ENCODE measurements around the gene APOBR.
"Not testable (repeated sequence)": the region's sequence is repeated elsewhere in the genome, so short reads cannot be mapped to it uniquely, and the experiment has no call there.

The APOBR gene

DNA sequence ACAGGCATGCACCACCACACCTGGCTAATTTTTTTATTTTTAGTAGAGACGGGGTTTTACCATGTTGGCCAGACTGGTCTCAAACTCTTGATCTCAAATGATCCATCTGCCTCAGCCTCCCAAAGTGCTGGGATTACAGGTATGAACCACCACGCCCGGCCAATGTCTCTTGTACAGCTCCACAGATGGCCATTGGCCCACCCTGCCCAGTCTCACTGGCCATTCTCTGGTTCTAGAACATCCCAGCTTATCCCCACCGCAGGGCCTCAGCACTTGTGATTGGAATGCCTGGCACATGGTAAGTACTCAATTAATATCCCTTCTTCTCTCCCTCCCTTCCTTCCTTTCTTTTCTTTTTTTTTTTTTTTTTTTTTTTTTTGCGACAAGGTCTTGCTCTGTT lies 11.1 kb upstream of the APOBR start:
- H3K4me1 ChIP-seq (ENCODE audit: control insufficient read depth in 5 of 5, insufficient read depth in 5 of 5, low read length in 5 of 5); H3K4me3 ChIP-seq (ENCODE audit: low read depth in 1 of 5, low read length in 5 of 5); H3K9me3 ChIP-seq (ENCODE audit: control insufficient read depth in 5 of 5, low read length in 5 of 5); H3K27ac ChIP-seq (ENCODE audit: low read depth, low read length); H3K27me3 ChIP-seq (ENCODE audit: control insufficient read depth in 5 of 5, insufficient read depth in 4 of 5, low read length in 5 of 5); H3K9ac ChIP-seq (ENCODE audit: low read length in 5 of 5): not testable (repeated sequence)
- peaks cover 0 to 79% (median 59%) of the 10 kb centered on the region in 5 donors for H3K36me3 ChIP-seq (ENCODE audit: control insufficient read depth in 5 of 5, insufficient read depth in 5 of 5, low read length in 5 of 5)

DNA sequence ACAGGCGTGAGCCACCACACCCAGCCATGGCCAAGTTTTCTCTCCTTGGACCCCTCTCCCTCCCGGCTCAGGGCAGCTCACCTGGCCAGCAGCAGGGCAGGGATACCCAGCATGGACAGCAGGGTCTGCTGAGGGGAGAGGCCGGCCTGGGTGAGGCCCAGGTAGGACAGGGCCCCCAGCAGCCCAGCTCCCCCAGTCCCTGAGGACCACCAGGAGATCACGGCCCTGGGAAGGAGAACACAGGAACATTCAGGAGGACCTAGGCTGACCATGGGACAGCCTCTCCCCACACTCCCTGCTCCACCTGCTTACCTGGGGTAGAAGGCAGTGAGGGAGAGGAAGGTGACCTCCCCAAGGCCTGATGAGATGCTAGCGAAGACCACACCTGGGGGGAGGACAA lies 8.2 kb upstream of the APOBR start:
- Histone ChIP-seq H3K9me3 (ENCODE audit: control insufficient read depth in 5 of 5, low read length in 5 of 5) (no peaks in the 10 kb centered on the region), H3K36me3 (ENCODE audit: control insufficient read depth in 5 of 5, insufficient read depth in 5 of 5, low read length in 5 of 5) (peaks cover 0 to 61% (median 47%) of the 10 kb centered on the region in 5 donors), H3K9ac (ENCODE audit: low read length in 5 of 5) (no peak overlapping the region), H3K27me3 (ENCODE audit: control insufficient read depth in 5 of 5, insufficient read depth in 4 of 5, low read length in 5 of 5) (no peaks in the 10 kb centered on the region), H3K4me3 (ENCODE audit: low read depth in 1 of 5, low read length in 5 of 5) (no peak overlapping the region), H3K4me1 (ENCODE audit: control insufficient read depth in 5 of 5, insufficient read depth in 5 of 5, low read length in 5 of 5) (peaks cover 0 to 8% (median 7%) of the 10 kb centered on the region in 5 donors), H3K27ac (ENCODE audit: low read depth, low read length) (no peak overlapping the region)

DNA sequence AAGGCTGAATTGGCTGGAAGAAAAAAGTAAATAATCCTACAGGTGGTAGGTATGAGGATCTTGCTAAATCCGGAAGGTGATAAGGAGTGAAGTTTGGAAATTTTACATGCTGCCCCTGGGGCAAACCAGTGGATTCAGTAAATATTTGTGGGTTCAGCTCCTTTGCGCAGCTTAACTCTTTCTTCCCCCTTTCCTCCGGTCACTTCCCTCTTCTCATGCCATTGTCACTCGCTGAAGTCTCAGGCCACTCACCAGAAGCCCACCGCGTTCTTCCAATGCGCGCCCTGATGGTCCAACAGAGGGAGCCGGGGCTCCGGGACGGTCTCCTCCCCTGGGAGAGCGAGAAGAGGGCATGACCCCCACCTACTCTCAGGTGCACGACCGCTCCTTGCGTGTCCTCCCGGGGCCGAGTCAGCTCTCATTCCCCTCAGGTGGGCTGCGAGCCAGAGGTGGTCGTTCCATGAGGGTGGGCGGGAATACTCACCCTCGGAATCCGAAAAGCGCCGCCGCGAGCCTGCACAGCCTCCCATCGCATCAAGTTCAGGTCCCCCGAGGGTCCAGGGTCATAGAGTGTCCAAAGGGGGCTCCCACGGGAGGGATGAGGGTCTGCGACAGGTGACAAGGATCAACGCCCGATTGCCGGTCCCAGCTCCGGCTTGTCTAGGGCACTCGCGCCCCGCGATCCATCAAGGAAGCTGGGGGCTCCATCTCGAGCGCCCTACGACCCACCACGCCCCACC lies 3.0 kb upstream of the APOBR start:
- H3K4me3 ChIP-seq (ENCODE audit: low read depth in 1 of 5, low read length in 5 of 5), result peak overlapping the region; percentile 88 to 99 (median 96)
- H3K27me3 ChIP-seq (ENCODE audit: control insufficient read depth in 5 of 5, insufficient read depth in 4 of 5, low read length in 5 of 5), result peaks cover 0 to 3% (median 0%) of the 10 kb centered on the region in 5 donors
- H3K36me3 ChIP-seq (ENCODE audit: control insufficient read depth in 5 of 5, insufficient read depth in 5 of 5, low read length in 5 of 5), result peaks cover 0 to 26% (median 21%) of the 10 kb centered on the region in 5 donors
- peak overlapping the region; percentile 98 for H3K27ac ChIP-seq (ENCODE audit: low read depth, low read length)
- peaks cover 0 to 21% (median 14%) of the 10 kb centered on the region in 5 donors for H3K4me1 ChIP-seq (ENCODE audit: control insufficient read depth in 5 of 5, insufficient read depth in 5 of 5, low read length in 5 of 5)
- no peaks in the 10 kb centered on the region for H3K9me3 ChIP-seq (ENCODE audit: control insufficient read depth in 5 of 5, low read length in 5 of 5)
- H3K9ac ChIP-seq (ENCODE audit: low read length in 5 of 5), result peak overlapping the region; percentile 87 to 97 (median 92)

DNA sequence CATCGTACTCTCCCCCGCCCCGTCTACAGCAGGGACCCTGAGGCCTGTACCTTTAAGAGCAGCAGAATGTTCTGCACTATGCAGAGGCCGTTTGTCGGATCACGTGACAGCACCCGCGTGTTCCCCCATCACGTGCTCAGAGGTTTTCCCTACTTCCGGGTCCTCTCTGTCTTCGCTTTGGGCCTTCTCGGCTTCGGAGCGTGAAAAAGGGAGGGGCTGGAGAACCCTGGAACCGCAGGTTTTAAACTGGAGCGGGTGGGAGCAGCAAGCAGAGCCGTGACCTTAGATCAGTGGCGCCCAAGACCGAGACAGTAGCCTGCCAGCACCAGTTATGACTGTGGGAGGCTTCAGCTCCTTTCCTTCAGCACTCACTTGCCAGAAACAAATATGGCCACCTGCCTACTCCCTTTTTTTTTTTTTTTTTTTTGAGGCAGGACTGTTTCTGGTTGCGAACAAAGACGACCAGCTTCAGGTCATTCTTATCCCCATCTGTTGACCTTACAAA lies 2.4 kb upstream of the APOBR start, which contains the start of gene CLN3:
Gene CLN3, minus strand, starts transcription at position 105 of the 505 bp plus-strand sequence. CDS start 315 bp downstream, outside the sequence.
- Histone ChIP-seq H3K4me3 (ENCODE audit: low read depth in 1 of 5, low read length in 5 of 5) (peak within 1 kb of the TSS; percentile 88 to 99 (median 96)), H3K9me3 (ENCODE audit: control insufficient read depth in 5 of 5, low read length in 5 of 5) (no peaks in the 10 kb centered on the region), H3K27ac (ENCODE audit: low read depth, low read length) (peak within 1 kb of the TSS; percentile 98), H3K4me1 (ENCODE audit: control insufficient read depth in 5 of 5, insufficient read depth in 5 of 5, low read length in 5 of 5) (peaks cover 0 to 21% (median 14%) of the 10 kb centered on the region in 5 donors), H3K9ac (ENCODE audit: low read length in 5 of 5) (peak within 1 kb of the TSS; percentile 87 to 97 (median 92)), H3K36me3 (ENCODE audit: control insufficient read depth in 5 of 5, insufficient read depth in 5 of 5, low read length in 5 of 5) (peaks cover 0 to 20% (median 17%) of the 10 kb centered on the region in 5 donors), H3K27me3 (ENCODE audit: control insufficient read depth in 5 of 5, insufficient read depth in 4 of 5, low read length in 5 of 5) (peaks cover 0 to 4% (median 0%) of the 10 kb centered on the region in 5 donors)

DNA sequence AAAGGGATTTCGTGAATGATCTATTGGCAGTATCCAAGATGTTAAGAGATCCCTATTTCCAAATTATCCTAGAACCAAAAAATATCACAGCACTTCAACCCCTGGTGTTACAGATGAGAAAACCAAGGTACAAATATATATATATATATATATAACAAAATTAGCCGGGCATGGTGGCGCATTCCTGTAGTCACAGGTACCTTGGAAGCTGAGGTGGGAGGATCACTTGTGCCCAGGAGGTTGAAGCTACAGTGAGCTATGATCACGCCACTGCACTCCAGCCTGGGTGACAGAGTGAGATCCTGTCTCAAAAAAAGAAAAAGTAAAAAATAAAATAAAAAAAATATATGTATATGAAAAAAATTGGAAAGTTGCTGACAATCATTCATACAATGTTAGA lies 1.9 kb upstream of the APOBR start:
- Histone ChIP-seq H3K4me3 (ENCODE audit: low read depth in 1 of 5, low read length in 5 of 5) (peak overlapping the region; percentile 88 to 99 (median 96)), H3K27me3 (ENCODE audit: control insufficient read depth in 5 of 5, insufficient read depth in 4 of 5, low read length in 5 of 5) (peaks cover 0 to 4% (median 0%) of the 10 kb centered on the region in 5 donors), H3K9me3 (ENCODE audit: control insufficient read depth in 5 of 5, low read length in 5 of 5) (no peaks in the 10 kb centered on the region), H3K4me1 (ENCODE audit: control insufficient read depth in 5 of 5, insufficient read depth in 5 of 5, low read length in 5 of 5) (peaks cover 0 to 21% (median 14%) of the 10 kb centered on the region in 5 donors), H3K9ac (ENCODE audit: low read length in 5 of 5) (peak overlapping the region; percentile 87 to 97 (median 92)), H3K36me3 (ENCODE audit: control insufficient read depth in 5 of 5, insufficient read depth in 5 of 5, low read length in 5 of 5) (peaks cover 0 to 16% (median 13%) of the 10 kb centered on the region in 5 donors), H3K27ac (ENCODE audit: low read depth, low read length) (peak overlapping the region; percentile 98)

DNA sequence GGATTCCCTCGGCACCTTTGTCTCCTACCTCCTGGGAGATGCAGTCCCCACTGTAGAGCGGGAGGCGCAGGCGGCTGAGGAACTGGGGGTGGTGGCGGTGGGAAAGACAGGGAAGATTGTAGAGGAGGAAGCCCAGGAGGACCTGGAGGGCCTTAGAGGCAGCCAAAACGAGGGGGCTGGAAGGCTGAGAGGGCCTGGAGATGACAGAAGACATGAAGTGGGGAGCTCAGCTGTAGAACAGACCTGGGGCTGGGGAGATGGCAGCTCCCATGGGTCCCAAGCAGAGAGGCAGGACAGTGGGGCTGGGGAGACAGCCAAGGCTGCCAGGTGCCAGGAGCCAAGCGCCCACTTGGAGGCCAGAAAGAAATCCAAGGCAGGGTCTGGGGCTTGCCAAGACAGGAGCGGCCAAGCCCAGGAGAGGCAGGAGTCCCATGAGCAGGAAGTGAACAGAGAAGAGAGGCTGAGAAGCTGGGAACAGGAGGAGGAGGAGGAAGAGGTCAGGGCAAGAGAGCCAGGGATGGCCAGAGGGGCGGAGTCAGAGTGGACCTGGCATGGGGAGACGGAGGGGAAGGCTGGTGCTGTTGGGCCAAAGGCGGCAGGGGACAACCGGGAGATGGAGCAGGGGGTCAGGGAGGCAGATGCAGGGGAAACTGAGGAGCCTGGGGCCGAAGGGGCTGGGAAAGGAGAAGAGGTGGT lies 803 bp downstream of the APOBR start:
- Histone ChIP-seq H3K9me3 (ENCODE audit: control insufficient read depth in 5 of 5, low read length in 5 of 5) (no peaks in the 10 kb centered on the region), H3K4me1 (ENCODE audit: control insufficient read depth in 5 of 5, insufficient read depth in 5 of 5, low read length in 5 of 5) (peaks cover 0 to 21% (median 14%) of the 10 kb centered on the region in 5 donors), H3K27me3 (ENCODE audit: control insufficient read depth in 5 of 5, insufficient read depth in 4 of 5, low read length in 5 of 5) (peaks cover 0 to 12% (median 2%) of the 10 kb centered on the region in 5 donors), H3K4me3 (ENCODE audit: low read depth in 1 of 5, low read length in 5 of 5) (peak overlapping the region in 4 of 5 donors; percentile 6 to 47 (median 26)), H3K9ac (ENCODE audit: low read length in 5 of 5) (peak overlapping the region in 2 of 5 donors; percentile 25 to 59), H3K27ac (ENCODE audit: low read depth, low read length) (no peak overlapping the region), H3K36me3 (ENCODE audit: control insufficient read depth in 5 of 5, insufficient read depth in 5 of 5, low read length in 5 of 5) (no peaks in the 10 kb centered on the region)

DNA sequence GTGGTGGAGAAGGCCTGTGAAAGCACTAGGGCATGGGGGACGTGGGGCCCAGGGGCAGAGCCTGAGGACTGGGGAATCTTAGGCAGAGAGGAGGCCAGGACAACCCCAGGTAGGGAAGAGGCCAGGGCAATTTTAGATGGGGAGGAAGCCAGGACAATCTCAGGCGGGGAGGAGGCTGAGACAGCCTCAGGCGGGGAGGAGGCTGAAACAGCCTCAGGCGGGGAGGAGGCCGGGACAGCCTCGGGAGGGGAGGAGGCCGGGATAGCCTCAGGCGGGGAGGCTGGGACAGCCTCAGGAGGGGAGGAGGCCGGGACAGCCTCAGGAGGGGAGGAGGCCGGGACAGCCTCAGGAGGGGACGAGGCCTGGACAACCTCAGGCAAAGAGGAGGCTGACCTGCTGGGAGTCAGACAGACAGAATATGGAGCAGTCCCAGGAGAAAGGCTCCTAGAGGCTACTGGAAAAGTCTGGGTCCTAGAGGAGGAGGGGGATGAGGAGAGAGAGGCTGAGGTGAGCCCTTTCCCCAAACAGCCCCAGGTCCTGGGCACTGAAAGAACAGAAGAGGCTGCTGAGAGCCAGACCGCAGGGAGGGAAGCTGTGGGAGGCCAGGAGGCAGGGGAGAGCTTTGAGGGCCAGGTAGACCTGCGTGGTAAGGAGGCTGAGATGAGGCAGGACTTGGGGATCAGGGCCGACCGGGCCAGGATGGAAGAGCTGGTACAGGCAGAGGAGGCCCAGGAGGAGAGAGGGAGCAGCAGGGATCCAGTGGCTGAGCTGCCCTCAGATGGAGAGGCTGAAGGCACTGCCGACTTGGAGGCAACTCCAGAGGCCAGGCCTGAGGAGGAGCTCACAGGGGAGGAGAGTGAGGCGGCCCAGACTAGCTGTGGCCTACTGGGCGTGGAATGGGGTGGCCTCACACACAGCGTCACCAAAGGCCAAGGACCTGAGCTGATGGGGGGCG lies 1.6 kb downstream of the APOBR start:
- no peak overlapping the region for H3K4me3 ChIP-seq (ENCODE audit: low read depth in 1 of 5, low read length in 5 of 5)
- H3K4me1 ChIP-seq (ENCODE audit: control insufficient read depth in 5 of 5, insufficient read depth in 5 of 5, low read length in 5 of 5), result peaks cover 0 to 16% (median 9%) of the 10 kb centered on the region in 5 donors
- no peaks in the 10 kb centered on the region for H3K9me3 ChIP-seq (ENCODE audit: control insufficient read depth in 5 of 5, low read length in 5 of 5)
- H3K9ac ChIP-seq (ENCODE audit: low read length in 5 of 5), result no peak overlapping the region
- H3K27ac ChIP-seq (ENCODE audit: low read depth, low read length), result no peak overlapping the region
- peaks cover 0 to 12% (median 2%) of the 10 kb centered on the region in 5 donors for H3K27me3 ChIP-seq (ENCODE audit: control insufficient read depth in 5 of 5, insufficient read depth in 4 of 5, low read length in 5 of 5)
- H3K36me3 ChIP-seq (ENCODE audit: control insufficient read depth in 5 of 5, insufficient read depth in 5 of 5, low read length in 5 of 5), result no peaks in the 10 kb centered on the region

DNA sequence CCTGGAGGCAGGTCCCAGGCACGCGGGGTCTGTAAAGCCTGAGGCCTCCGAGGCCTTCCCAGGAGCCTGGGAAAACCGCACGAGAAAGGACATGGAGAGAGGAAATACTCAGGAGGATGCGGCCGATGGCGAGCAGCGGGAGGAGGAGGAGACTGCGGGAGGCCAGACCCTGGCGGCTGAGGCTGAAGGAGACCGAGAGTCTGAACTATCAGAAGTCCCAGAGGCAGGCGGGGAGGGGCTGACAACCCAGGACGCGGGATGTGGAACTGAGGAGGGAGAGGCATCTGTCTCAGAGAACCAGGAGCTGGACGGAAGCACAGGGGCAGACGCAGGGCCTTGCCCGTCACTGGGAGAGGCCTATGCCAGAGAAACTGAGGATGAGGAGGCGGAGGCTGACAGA lies 2.4 kb downstream of the APOBR start:
- Histone ChIP-seq H3K27me3 (ENCODE audit: control insufficient read depth in 5 of 5, insufficient read depth in 4 of 5, low read length in 5 of 5) (peaks cover 0 to 12% (median 4%) of the 10 kb centered on the region in 5 donors), H3K4me1 (ENCODE audit: control insufficient read depth in 5 of 5, insufficient read depth in 5 of 5, low read length in 5 of 5) (peaks cover 2 to 10% (median 3%) of the 10 kb centered on the region in 5 donors), H3K9ac (ENCODE audit: low read length in 5 of 5) (no peak overlapping the region), H3K4me3 (ENCODE audit: low read depth in 1 of 5, low read length in 5 of 5) (no peak overlapping the region), H3K9me3 (ENCODE audit: control insufficient read depth in 5 of 5, low read length in 5 of 5) (no peaks in the 10 kb centered on the region), H3K27ac (ENCODE audit: low read depth, low read length) (no peak overlapping the region), H3K36me3 (ENCODE audit: control insufficient read depth in 5 of 5, insufficient read depth in 5 of 5, low read length in 5 of 5) (no peaks in the 10 kb centered on the region)

DNA sequence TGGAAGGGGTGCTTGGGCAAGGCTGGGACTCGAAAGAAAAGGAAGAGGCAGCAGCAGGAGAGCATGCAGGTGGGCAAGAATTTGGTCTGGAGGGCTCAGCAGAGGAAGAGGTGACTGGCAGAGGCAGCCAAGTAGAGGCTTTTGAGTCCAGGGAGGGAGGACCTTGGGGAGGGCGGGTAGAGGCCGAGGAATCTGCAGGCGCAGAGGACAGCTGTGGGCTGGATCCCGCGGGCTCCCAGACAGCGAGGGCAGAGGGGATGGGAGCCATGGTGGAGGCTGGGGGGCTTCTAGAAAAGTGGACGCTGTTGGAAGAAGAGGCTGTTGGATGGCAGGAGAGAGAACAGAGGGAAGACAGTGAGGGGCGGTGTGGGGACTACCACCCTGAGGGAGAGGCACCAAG lies 2.9 kb downstream of the APOBR start:
- H3K36me3 ChIP-seq (ENCODE audit: control insufficient read depth in 5 of 5, insufficient read depth in 5 of 5, low read length in 5 of 5), result no peaks in the 10 kb centered on the region
- peaks cover 2 to 10% (median 3%) of the 10 kb centered on the region in 5 donors for H3K4me1 ChIP-seq (ENCODE audit: control insufficient read depth in 5 of 5, insufficient read depth in 5 of 5, low read length in 5 of 5)
- no peak overlapping the region for H3K4me3 ChIP-seq (ENCODE audit: low read depth in 1 of 5, low read length in 5 of 5)
- no peak overlapping the region for H3K27ac ChIP-seq (ENCODE audit: low read depth, low read length)
- H3K9ac ChIP-seq (ENCODE audit: low read length in 5 of 5), result no peak overlapping the region
- no peaks in the 10 kb centered on the region for H3K9me3 ChIP-seq (ENCODE audit: control insufficient read depth in 5 of 5, low read length in 5 of 5)
- H3K27me3 ChIP-seq (ENCODE audit: control insufficient read depth in 5 of 5, insufficient read depth in 4 of 5, low read length in 5 of 5), result peaks cover 0 to 12% (median 5%) of the 10 kb centered on the region in 5 donors

All from subcutaneous abdominal adipose tissue (tissue), 5 donors.